Dendritic cell treated with granulocyte-macrophage colony-stimulating factor and Interleukin-4, amounts not matched to agents 40 ng/mL and 50 ng/mL, for 4 days (primary cell): ENCODE results near the gene ZFP42.
"Not testable (repeated sequence)": the region's sequence is repeated elsewhere in the genome, so short reads cannot be mapped to it uniquely, and the experiment has no call there.

Source experiments
- H3K27ac Mint-ChIP-seq: one replicate; pipeline ENCODE4 v1.8.0; 2022; ENCODE audit warnings: mild to moderate bottlenecking, mixed read lengths
- H3K27me3 Mint-ChIP-seq: one replicate; pipeline ENCODE4 v1.8.0; 2022; ENCODE audit warnings: mild to moderate bottlenecking, mixed read lengths
- H3K36me3 Mint-ChIP-seq: one replicate; pipeline ENCODE4 v1.8.0; 2022; ENCODE audit warnings: low read depth, mixed read lengths
- H3K4me1 Mint-ChIP-seq: one replicate; pipeline ENCODE4 v1.8.0; 2022; ENCODE audit warnings: low read depth, mixed read lengths
- H3K4me3 Mint-ChIP-seq: one replicate; pipeline ENCODE4 v1.8.0; 2022; ENCODE audit warnings: mild to moderate bottlenecking, moderate library complexity, mixed read lengths
- H3K9me3 Mint-ChIP-seq: one replicate; pipeline ENCODE4 v1.8.0; 2022; ENCODE audit warnings: mixed read lengths
- intact Hi-C: fragments of 100-400 bp; cut with micrococcal nuclease; formaldehyde crosslinking; loops from one replicate; pipeline ENCODE4 v1.15.0; 2022

ZFP42 gene

DNA sequence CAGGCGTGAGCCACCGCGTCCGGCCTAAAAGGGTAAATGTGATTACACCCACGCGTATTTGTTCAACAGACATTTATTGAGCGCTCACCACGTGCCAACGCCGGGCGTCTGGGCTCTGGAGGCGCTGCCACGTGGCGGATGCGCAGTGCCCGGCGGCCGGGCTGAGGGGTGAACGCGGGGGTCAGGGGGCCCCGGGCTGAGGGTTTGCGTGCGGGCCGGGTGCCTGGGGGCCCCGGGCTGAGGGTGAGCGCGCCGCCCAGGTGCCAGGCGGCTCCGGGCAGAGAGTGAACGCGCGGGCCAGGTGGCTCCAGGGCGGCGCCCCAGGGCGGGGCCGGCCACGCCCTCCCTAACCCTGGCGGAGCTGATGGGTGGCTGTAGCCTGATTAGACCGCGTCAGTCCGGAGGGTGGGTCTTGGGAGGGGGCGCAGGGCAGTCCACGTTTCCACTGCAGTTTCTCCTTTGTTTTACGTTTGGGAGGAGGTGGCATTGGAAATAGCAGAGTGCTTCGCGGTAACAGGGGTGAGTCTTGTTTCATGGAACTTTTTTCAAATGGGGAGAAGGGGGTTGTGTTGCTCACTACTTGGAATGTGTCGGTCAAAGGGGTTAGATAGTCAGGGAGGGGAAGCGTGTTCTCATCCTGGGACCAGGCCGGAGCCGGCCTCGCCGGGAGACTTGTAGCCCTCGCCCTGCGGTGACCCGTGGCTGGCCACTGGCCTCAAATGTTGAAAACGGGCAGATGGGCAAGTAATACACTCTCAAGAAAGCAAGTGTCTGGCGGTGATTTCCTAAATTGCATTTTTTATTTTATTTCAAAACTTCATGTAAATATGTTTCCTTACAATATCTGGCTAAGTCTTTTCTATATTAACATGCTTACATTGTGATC, at the start of gene ZFP42:
Gene ZFP42, plus strand, starts transcription at position 450 of the 886 bp plus-strand sequence. CDS start 7,037 bp downstream, outside the sequence.
- no peaks in the 10 kb centered on the region for H3K4me1 Mint-ChIP-seq
- peaks cover 50% of the 10 kb centered on the region for H3K9me3 Mint-ChIP-seq
- no peak within 1 kb of the TSS for H3K27ac Mint-ChIP-seq
- intact Hi-C loops: no loop called here
- H3K36me3 Mint-ChIP-seq: no peaks in the 10 kb centered on the region
- H3K27me3 Mint-ChIP-seq: peaks cover 26% of the 10 kb centered on the region
- no peak within 1 kb of the TSS for H3K4me3 Mint-ChIP-seq

DNA sequence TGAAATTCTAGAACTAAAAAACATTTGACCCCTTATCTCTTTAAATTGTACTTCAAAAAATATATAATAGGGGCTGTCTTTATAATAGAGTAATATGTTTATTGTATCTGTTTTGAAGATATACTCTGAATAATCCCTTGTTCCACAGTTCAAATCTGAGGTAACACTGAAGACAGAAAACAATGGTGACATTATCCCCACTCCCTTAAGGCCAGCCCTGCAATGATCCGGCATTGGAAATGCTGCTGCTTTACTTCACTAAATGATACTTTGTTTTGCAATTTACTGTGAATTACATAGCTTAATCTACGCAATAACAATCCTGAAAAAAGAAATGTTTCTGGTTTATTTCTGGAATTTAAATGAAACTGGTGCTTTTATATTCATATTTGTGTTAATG, 34.4 kb upstream of the ZFP42 start:
- H3K9me3 Mint-ChIP-seq: no peaks in the 10 kb centered on the region
- H3K27me3 Mint-ChIP-seq: no peaks in the 10 kb centered on the region
- no peaks in the 10 kb centered on the region for H3K36me3 Mint-ChIP-seq
- H3K4me1 Mint-ChIP-seq: no peaks in the 10 kb centered on the region
- H3K27ac Mint-ChIP-seq: no peak overlapping the region
- intact Hi-C loops: no loop called here
- no peak overlapping the region for H3K4me3 Mint-ChIP-seq

DNA sequence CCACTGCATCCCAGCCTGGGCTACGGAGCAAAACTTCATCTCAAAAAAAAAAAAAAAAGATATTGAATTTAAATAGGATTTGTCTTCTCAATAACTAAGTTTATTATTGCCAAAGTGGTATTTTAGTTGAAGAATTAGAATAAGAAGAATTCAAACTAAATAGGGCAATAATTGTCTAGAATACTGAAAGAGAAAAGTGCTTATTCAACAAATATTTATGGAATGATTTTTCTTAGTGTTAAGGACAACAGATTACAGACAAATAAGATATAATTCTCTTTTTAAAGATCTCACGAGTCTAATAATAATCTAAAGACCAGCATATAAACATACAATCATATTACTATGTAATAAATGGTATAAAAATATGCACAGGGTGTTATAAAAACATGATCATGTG, 33.6 kb upstream of the ZFP42 start:
- Mint-ChIP-seq H3K27me3 (no peaks in the 10 kb centered on the region), H3K4me3 (no peak overlapping the region), H3K27ac (no peak overlapping the region), H3K4me1 (no peaks in the 10 kb centered on the region), H3K36me3 (no peaks in the 10 kb centered on the region), H3K9me3 (no peaks in the 10 kb centered on the region)
- intact Hi-C loops: no loop called here

DNA sequence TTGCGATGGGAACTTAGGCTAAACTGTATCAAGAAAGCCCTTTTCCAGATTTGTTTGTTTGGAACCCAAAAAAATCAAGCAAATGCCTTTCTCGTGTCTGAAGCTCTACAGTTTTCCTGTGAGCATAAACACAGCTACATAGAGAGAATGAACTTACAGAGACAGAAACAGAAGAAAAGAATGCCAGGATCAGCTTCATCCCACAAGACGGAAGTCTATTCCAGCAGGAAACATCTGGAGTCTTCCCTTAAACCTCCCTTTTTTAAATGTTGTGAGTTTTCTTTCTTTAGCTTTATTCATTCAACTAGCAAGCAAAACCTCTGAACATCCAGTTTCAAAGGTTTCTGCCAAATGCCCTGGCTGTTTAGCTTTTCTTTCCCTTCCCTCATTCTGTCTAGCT, 32.6 kb upstream of the ZFP42 start:
- Mint-ChIP-seq H3K9me3 (no peaks in the 10 kb centered on the region), H3K4me3 (no peak overlapping the region), H3K27me3 (no peaks in the 10 kb centered on the region), H3K27ac (no peak overlapping the region), H3K36me3 (no peaks in the 10 kb centered on the region), H3K4me1 (no peaks in the 10 kb centered on the region)
- intact Hi-C loops: no loop called here

DNA sequence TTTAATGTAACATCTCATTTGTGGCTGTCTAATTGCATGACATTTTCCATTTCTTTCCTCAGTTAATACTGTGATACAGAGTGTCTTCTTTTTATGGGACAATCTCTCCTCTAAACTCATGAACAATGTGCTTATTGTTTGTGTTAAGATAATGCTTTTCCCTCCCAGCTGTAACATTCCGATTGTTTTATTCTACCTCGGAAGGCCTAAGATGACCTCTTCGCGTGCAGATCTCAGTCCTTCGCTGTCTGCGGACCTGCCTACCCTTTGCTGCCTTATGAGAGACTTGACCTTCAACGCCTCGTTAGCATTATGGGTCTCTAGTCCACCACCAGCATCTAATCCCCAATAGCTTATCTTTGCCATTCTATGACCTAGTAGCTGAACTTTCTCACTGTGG, 29.8 kb upstream of the ZFP42 start:
- peaks cover 11% of the 10 kb centered on the region for H3K9me3 Mint-ChIP-seq
- no peak overlapping the region for H3K27ac Mint-ChIP-seq
- H3K4me3 Mint-ChIP-seq: no peak overlapping the region
- intact Hi-C loops: no loop called here
- no peaks in the 10 kb centered on the region for H3K27me3 Mint-ChIP-seq
- H3K36me3 Mint-ChIP-seq: no peaks in the 10 kb centered on the region
- no peaks in the 10 kb centered on the region for H3K4me1 Mint-ChIP-seq

DNA sequence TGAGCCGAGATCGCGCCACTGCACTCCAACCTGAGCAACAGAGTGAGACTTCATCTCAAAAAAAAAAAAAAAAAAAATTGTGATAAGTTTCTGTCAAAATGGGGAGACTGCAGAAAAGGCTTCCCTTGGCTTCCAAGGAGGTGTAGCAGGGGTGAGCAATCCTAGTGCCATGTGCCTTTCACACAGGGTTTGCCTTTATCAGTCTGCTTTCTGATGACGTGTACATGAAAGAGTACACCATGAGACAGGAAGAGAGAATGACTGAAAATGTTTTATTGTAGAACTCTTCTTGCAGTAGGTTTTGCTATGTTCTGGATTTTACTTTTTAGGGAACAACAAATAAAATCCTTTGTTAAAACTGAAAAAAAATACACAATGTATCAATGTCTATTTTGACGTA, 23.4 kb upstream of the ZFP42 start:
- intact Hi-C loops: no loop called here
- Mint-ChIP-seq H3K27me3 (no peaks in the 10 kb centered on the region), H3K27ac (no peak overlapping the region), H3K36me3 (no peaks in the 10 kb centered on the region), H3K9me3 (peaks cover 23% of the 10 kb centered on the region), H3K4me3 (no peak overlapping the region), H3K4me1 (no peaks in the 10 kb centered on the region)

DNA sequence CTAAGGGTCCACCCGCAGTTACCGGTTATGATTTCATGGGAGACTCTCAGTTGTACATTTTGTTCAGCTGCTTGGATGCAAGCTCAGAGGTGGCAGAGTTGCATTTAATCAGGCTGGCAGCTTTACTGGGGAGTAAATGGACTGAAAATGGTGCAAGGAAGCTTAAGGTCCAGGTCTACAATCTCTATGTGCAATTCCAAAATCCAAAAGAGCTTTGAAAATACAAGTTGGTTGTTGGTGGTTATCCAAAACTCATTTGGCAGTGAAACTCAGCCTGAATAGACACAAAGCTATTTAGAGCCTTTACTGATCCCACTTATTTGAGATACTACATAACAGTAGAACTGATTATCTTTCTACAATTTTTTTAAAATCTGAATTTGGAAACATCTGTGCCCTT, 11.8 kb upstream of the ZFP42 start:
- Mint-ChIP-seq H3K9me3 (peaks cover 71% of the 10 kb centered on the region), H3K36me3 (no peaks in the 10 kb centered on the region)

DNA sequence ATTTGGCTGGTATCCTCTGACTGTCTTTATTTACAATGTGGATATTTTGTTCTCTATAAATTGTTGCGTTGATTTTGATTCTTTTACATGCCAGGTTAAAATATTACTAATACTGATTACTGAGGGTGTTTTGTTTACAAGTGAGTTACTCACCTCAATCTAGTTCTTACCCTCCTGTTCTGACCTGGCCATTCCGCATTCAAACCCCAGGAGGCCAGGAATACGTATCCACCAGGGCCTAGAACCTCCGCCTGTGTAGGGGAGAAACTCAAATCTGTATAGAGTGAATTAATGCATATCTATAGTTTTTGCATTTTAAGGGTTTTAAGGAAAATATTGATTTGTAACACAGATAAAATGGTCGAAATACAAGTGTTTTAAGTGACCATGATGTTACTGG, 2.6 kb upstream of the ZFP42 start:
- Mint-ChIP-seq H3K4me1 (no peaks in the 10 kb centered on the region), H3K9me3 (peaks cover 50% of the 10 kb centered on the region), H3K27me3 (peaks cover 26% of the 10 kb centered on the region), H3K4me3 (no peak overlapping the region), H3K36me3 (no peaks in the 10 kb centered on the region), H3K27ac (no peak overlapping the region)
- intact Hi-C loops: no loop called here

More for the DNA sequence above, 11.8 kb upstream of the ZFP42 start:
- Mint-ChIP-seq H3K4me1 (no peaks in the 10 kb centered on the region), H3K27me3 (no peaks in the 10 kb centered on the region), H3K4me3 (no peak overlapping the region), H3K27ac (no peak overlapping the region)
- intact Hi-C loops: no loop called here

DNA sequence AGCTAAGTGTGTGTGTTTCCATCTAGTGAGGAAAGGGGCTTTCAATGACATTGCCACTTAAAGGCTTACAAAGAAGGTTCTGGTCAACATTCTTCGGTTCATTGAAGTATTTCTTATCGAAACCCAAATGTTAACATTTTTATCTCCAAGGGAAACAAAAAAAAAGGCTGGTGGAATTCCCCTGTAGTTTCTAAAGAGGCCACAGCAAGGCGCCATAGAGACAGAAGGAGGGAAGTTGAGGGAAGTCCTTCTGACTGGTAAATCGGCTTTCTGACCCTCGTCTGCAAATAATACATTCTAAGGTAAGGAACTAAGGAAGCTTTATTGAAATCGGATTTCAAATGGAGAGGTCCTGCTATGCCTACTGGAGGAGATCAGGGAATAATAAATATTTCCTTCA, 1.7 kb upstream of the ZFP42 start:
- H3K27ac Mint-ChIP-seq: no peak overlapping the region
- H3K36me3 Mint-ChIP-seq: no peaks in the 10 kb centered on the region
- no peaks in the 10 kb centered on the region for H3K4me1 Mint-ChIP-seq
- peaks cover 26% of the 10 kb centered on the region for H3K27me3 Mint-ChIP-seq
- intact Hi-C loops: no loop called here
- peaks cover 50% of the 10 kb centered on the region for H3K9me3 Mint-ChIP-seq
- H3K4me3 Mint-ChIP-seq: no peak overlapping the region

DNA sequence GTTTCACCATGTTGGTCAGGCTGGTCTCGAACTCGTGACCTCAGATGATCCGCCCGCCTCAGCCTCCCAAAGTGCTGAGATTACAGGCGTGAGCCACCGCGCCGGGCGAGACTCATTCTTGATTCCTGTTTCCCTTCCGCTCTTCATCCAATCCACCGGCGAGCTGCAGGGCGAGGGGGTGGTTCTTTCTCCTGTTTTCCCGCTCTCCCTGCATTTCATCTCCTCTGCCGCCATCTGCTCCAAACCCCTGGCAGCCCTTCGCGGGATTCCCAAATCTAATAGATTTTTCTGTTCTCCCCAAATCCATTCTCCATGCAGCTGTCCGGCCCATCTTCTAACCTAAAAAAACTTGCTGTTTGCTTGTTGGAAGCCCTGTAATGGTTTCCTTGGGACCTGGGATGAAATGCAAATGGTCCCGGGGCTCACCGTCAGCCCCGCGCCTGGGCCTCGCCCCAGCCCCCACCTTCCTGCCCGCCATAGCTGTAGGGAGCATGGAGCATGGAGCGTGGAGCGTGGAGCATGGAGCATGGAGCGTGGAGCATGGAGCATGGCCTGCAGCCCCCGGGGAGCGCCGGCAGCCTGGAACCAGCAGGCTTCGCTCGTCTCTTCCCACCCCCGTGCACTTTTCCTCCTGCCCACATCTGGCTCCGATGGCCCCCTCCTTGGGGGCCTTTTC, 1.1 kb downstream of the ZFP42 start:
- intact Hi-C loops: no loop called here
- Mint-ChIP-seq H3K27me3 (peaks cover 26% of the 10 kb centered on the region), H3K4me3 (no peak overlapping the region), H3K27ac (no peak overlapping the region), H3K9me3 (peaks cover 50% of the 10 kb centered on the region), H3K36me3 (no peaks in the 10 kb centered on the region), H3K4me1 (no peaks in the 10 kb centered on the region)

DNA sequence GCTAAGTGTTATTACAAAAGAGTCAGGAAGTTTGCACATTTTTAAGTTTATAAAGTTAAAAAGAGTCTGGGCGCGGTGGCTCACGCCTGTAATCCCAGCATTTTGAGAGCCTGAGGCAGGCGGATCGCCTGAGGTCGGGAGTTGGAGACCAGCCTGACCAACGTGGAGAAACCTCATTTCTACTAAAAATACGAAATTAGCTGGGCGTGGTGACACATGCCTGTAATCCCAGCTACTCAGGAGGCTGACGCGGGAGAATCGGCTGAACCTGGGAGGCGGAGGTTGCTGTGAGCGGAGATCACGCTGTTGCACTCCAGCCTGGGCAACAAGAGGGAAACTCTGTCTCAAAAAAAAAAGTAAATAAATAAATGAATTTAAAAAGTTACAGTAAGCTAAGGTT, 2.4 kb downstream of the ZFP42 start:
- H3K36me3 Mint-ChIP-seq, H3K27ac Mint-ChIP-seq, intact Hi-C loops, H3K4me1 Mint-ChIP-seq, H3K4me3 Mint-ChIP-seq: not testable (repeated sequence)
- H3K9me3 Mint-ChIP-seq: peaks cover 45% of the 10 kb centered on the region
- H3K27me3 Mint-ChIP-seq: peaks cover 26% of the 10 kb centered on the region

DNA sequence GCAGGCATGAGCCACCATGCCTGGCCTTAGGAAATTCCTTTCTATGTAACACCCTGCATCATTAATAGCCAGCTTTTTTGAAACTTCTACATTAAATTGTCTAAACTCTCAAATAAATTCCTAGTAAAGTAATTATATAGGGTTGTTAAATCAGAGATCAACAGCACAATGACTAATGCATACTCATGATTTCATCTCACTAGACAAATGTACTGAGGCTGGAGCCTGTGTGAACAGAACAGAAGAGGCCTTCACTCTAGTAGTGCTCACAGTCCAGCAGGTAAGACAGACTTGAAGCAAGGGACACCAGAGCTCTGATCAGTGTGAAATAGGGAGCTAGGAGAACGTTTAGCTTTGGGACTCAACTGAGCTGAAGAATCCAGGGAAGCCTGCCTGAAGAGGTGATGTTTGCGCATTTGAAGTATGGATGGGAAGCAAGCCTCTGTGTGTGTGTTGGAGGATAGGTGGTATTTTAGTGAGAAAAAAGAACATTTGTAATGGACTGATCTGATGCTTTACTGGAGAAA, 3.9 kb downstream of the ZFP42 start:
- Mint-ChIP-seq H3K9me3 (peaks cover 37% of the 10 kb centered on the region), H3K36me3 (no peaks in the 10 kb centered on the region), H3K27me3 (peaks cover 23% of the 10 kb centered on the region), H3K4me3 (no peak overlapping the region), H3K4me1 (no peaks in the 10 kb centered on the region), H3K27ac (no peak overlapping the region)
- intact Hi-C loops: no loop called here

DNA sequence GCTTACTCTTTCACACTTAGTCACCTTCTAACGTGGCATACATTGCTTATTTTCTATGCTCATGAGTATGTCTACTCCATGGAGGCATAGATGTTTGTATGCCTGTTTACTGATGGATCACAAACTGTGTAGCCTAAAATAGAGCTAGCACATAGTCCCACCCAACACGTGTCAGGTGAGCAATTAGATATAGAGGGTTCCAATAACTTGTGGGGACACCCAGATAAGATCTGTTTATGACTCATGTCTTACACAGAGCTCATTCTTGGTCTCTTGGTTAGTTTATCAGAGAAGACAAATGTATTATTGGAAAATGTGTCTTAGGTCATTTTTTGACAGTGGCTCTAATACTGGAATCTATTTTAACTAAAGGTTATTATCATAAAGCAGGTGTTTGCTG, 6.8 kb downstream of the ZFP42 start:
- H3K27ac Mint-ChIP-seq: no peak overlapping the region
- H3K9me3 Mint-ChIP-seq: peaks cover 14% of the 10 kb centered on the region
- no peak overlapping the region for H3K4me3 Mint-ChIP-seq
- no peaks in the 10 kb centered on the region for H3K4me1 Mint-ChIP-seq
- H3K27me3 Mint-ChIP-seq: peaks cover 2% of the 10 kb centered on the region
- intact Hi-C loops: no loop called here
- no peaks in the 10 kb centered on the region for H3K36me3 Mint-ChIP-seq

DNA sequence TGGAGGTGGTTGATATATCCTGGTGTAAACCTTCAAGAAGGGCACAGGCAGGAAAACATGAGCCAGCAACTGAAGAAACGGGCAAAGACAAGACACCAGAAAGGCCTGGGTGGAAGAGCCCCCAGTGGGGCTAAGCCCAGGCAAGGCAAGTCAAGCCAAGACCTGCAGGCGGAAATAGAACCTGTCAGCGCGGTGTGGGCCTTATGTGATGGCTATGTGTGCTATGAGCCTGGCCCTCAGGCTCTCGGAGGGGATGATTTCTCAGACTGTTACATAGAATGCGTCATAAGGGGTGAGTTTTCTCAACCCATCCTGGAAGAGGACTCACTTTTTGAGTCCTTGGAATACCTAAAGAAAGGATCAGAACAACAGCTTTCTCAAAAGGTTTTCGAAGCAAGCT, 7.2 kb downstream of the ZFP42 start:
- H3K36me3 Mint-ChIP-seq: no peaks in the 10 kb centered on the region
- no peaks in the 10 kb centered on the region for H3K4me1 Mint-ChIP-seq
- H3K27ac Mint-ChIP-seq: no peak overlapping the region
- intact Hi-C loops: no loop called here
- H3K9me3 Mint-ChIP-seq: peaks cover 11% of the 10 kb centered on the region
- no peaks in the 10 kb centered on the region for H3K27me3 Mint-ChIP-seq
- no peak overlapping the region for H3K4me3 Mint-ChIP-seq
